NCI-H1105 (cell line): ENCODE results near the gene DISP1.
"Not testable (repeated sequence)": the region's sequence is repeated elsewhere in the genome, so short reads cannot be mapped to it uniquely, and the experiment has no call there.

Source experiments
- DNase-seq: peaks from one replicate; lab custom pipeline; 2025; lab: John Stamatoyannopoulos, UW

The DISP1 gene

DNA sequence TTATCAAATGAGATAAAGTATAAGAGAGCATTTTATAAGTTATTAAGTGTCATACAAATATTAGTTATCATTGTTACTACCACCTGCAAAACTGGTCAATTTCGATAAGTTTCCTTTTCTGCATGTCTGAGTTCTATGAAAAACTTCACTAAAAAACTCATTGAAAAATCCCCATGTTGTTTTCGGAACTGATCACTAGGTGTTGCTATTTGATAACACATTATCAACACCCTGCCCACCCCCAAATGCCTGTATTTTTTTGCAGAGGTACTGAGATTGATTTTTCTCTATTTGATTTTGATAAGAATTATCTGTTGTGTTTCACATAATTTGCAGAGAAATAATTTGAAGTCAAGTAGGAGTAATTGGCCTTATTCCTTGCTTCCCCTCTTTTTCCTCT, 22.1 kb upstream of the DISP1 start:
- peak; percentile 14 for DNase-seq

GRCh38 chr1:222794656-222795474, 20.0 kb upstream of the DISP1 start:
- no peak for DNase-seq

GRCh38 chr1:222798116-222798515, 16.7 kb upstream of the DISP1 start:
- DNase-seq, result no peak

DNA sequence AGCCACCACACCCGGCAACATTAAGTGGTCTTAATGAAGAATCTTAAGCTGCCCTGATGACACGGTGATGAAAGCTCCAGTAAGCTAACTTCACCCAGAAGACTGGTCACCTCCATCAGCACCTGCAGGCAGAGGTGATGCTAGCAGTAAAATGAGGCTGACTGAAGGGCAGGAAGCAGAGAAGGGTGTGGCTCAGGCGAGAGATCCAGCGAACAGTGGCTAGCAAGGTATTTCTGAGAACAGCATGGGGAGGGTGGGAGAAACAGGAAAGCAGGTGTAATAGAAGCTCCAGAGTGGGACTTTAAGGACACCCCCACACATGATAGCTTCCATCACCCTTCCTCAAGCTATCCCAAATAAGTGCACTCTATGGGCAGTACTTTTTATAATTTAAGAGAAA, 15.9 kb upstream of the DISP1 start:
- DNase-seq, result no peak

- no peak for DNase-seq
Measured at GRCh38 chr1:222801067-222801466, 13.8 kb upstream of the DISP1 start.

GRCh38 chr1:222811671-222812070, 3.2 kb upstream of the DISP1 start:
- DNase-seq, result no peak

GRCh38 chr1:222813866-222814535, 838 bp upstream of the DISP1 start:
- DNase-seq, result no peak

DNA sequence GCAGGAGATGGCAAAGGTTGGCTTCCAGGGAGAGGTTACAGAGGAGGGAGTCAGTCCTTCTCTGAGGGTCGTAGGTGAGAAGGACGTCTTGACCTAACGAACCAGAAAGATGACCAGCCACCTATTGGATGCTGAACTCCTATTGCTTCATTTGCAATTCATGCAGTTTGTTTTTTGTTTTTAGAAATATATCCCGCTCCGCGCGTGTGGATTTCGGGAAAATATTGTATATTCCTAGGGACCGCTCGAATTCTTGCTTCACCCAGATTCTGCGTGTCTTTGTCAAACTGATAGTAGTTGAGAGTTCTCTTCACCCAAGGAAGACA, 564 bp downstream of the DISP1 start:
- no peak for DNase-seq

- DNase-seq, result no peak
Measured at GRCh38 chr1:222817529-222817928, 2.7 kb downstream of the DISP1 start.

GRCh38 chr1:222818171-222818570, 3.3 kb downstream of the DISP1 start:
- DNase-seq, result no peak

DNA sequence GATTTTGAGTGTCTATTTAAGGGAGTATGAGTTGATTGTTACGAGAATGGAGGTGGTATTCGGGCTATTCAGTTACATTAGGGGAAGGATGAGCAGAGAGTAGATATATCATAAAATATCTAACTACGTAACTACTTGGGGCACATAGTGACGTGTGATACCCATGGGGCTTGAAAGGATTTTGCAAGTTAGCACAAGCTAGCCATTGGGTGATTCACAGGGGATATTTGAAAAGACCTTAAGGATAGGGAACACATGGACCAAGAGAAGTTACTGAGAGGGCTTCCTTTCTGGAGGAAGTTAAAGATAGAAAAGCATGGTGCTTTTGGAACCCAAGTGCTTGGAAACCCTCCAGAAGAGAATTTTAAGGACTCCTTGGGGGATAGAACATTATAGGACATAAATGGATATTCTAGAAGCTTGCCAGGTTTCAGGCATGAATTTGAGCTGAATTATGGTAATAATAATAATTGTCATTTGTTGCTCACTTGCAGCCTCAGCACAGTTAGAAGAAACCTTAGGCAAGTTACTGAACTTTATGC, 5.4 kb downstream of the DISP1 start:
- no peak for DNase-seq

GRCh38 chr1:222821239-222821638, 6.4 kb downstream of the DISP1 start:
- no peak for DNase-seq

DNA sequence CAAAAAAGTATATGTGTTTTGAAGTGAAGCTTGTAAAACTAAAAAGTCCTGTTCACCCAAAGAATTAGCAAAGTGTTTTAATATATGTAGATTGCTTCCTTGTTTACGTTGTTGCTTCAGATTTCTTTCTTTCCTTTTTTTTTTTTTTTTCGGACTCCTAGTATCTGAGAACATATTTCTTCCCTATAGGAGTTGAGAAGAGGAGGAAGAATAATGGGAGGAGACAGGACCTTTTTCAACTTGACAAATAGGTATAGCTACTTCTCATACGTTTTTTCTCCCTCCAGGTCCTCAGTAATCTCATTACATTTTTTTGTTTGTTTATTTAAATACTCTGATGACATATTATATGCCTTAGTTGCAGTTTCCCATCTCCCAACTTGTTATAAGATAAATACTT, 8.9 kb downstream of the DISP1 start:
- DNase-seq, result no peak

DNA sequence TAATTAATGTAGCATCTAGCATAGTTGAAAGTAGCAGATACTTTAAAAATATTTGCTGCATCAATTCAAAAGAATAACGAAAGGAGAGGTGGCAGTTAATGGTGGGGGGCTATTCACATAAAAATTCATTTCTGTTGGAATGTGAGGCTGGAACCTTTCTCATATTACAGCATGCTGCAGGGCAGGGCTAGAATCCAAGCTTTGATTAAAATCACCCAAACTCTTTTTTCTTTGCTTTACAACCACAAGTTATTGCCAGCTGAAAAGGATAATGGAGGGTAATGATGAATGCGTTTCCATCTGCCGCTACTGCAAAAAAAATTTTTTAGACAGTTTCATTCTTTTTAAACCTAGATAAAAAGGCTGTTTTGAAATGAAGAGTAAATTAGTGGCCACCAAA, 9.8 kb downstream of the DISP1 start:
- no peak for DNase-seq

GRCh38 chr1:222828939-222829338, 14.1 kb downstream of the DISP1 start:
- no peak for DNase-seq

DNA sequence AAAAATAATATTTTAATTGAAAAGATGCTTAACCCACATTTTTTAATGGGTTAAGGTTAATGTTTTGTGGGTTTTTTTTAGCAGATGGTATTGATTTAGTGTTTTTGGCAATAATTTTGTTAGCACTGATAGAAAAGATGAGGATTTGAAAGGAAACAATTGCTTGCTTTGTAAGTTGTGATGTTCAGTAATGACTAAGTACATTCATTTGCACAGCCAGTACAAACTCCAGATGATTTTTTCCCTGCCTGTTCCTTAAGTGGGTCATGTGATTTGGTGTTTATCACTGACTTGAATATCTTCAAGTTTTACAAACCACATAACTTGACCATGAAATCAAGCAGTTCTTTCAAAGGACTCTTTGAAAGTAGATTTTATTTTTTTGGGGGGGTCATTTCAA, 15.0 kb downstream of the DISP1 start:
- no peak for DNase-seq

- DNase-seq, result no peak
Measured at GRCh38 chr1:222833356-222833876, 18.6 kb downstream of the DISP1 start.

DNA sequence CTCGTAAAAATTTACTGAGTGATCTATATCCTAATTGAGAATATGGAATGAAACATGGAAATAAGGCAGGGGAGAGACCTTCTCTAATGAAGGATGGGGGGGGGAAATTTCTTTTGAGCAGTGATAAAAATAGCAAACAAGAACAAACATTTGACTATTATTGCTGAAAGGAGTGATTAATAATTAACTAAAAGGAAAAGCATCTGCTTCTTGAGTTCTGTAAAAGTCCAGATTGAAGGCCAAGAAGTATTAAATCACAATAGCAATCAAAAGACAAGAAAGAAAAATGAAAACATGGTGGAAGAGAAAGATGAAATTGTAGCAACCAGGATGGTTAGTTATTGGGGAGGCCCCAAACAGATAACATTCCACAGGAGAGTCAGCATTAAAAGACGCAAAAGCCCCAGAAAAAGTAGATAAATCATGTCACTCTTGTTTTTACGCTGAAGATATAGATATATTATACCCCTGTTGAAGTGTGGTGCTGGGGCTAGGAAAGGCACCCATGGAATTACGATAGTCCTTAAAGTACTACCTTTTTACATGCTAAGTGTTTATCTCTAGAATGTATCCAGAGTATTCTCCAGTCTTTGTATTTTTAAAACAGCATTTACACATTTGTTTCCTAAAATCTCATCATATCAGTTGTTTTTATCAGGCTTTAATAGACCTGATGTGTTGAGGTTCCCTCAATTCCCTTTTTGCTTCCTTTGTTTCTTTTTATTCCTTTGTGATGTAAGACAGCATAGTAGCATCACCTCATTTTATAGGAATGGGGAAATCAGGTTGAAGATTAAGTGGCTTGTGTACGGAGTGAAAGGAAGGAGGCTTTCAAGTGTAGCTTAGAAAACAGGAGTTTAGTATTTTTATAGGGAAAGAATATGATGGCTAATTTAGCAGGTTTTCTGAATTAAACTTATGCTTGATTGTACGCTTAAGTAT, 28.9 kb downstream of the DISP1 start:
- no peak for DNase-seq

DNA sequence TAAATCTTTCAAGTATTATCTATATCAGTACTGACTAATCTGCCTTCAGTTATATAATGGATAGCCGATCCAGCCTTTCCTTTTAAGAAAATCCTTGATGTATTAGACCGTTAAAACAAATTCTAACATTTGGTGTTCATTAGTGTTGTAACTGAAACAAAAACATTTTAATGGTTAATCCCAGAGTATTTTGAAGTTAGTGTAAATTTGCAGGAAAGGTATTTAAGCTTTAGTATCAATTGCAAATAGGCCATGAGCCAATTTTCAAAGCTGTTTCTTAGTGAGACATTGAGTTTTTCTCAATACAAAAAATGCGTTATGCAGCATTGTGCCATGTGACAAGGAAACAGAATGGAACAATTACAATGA, 29.6 kb downstream of the DISP1 start:
- DNase-seq, result no peak

- no peak for DNase-seq
Measured at GRCh38 chr1:222845763-222846162, 30.9 kb downstream of the DISP1 start.

DNA sequence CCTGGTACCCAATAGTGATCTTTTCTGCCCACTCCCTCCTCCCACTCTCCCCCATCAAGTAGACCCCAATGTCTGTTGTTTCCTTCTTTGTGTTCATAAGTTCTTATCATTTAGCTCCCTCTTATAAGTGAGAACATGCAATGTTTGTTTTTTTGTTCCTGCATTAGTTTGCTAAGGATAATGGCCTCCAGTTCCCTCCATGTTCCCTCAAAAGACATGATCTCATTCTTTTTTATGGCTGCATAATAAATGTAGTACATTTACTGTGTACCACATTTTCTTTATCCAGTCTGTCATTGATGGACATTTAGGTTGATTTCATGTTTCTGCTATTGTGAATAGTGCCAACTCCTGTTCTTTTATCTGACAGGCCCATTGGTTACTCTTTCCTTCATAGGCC, 35.7 kb downstream of the DISP1 start:
- DNase-seq, result not testable (repeated sequence)

DNA sequence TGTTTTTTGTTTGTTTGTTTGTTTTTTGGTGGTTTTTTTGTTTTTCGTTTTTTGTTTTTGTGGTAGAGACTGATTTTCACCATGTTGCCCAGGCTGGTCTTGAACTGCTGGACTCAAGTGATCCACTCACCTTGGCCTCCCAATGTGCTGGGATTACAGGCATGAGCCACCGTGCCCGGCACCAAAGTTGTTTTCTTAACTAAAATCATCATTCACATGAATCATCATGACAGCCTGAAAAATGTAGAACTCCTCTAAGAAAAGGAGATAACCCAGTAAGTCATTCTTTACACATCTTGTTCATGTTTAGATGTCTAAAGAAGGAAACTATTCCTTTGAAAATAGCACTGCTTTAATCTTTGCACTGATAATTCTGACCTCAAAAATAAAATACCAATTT, 37.5 kb downstream of the DISP1 start:
- DNase-seq, result no peak
